GM12874 (cell line): Measurements from ENCODE around the gene DIAPH3.
A peak's percentile ranks its signal among the peaks of the same experiment; 100 is the strongest.

Experiments used
- CTCF ChIP-seq: IDR thresholded peaks from 2 replicates; pipeline ENCODE4 v1.5.1; 2011; ENCODE audit warnings: low read depth, mild to moderate bottlenecking, control low read depth, low read length, moderate library complexity; ENCODE audit not compliant: insufficient read depth

DIAPH3 gene

DNA sequence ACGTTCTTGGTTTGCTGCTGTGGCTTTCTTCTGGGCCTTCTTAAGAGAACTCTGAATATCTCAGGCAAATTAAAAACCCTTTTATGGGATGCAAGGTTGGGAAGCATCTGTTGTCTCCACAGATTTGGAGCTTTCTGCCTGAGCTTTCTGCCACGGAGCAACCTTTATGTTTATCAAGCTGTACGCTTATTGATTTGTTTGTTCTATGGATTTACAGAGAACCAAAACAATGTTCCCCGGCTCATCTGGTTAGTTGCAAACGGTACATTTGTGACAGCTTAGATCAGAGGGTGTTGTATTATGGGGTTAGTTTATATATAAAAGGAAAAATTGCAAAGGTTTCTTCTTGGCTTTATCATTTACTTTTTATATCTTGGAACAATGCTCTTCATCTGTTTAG is 479.6 kb downstream of the DIAPH3 start:
- no peak for TF ChIP-seq CTCF

GRCh38 chr13:59681636-59682311 is 482.0 kb downstream of the DIAPH3 start:
- no peak for TF ChIP-seq CTCF

DNA sequence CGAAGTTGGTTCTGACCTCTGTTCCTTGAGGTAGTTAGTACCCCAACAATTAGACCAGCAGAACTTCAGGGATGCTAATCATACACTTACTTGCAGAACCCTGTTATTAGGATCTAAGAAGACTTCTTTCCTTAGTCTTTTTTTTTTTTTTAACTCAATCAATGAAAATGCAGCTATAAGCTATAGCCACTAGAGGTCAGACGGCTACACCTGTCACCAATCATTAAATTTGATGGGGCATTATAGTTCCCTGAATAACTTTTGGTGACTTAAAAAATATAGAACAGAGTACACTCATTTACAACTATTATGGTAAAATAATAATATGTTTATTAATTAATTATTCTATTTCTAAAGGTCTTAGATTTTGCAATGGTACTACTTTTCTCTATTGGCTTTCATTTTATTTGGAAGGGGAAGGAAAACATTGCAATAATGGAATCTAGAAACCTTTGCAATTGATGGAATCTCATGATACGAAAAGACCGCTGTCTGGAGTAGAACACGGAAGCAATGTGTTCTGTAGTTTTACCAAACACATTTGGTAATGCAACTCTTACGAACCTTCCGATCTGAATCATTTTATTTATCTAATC is 483.2 kb downstream of the DIAPH3 start:
- peak; percentile 45; the same call in 1 of the 2 replicates for TF ChIP-seq CTCF

DNA sequence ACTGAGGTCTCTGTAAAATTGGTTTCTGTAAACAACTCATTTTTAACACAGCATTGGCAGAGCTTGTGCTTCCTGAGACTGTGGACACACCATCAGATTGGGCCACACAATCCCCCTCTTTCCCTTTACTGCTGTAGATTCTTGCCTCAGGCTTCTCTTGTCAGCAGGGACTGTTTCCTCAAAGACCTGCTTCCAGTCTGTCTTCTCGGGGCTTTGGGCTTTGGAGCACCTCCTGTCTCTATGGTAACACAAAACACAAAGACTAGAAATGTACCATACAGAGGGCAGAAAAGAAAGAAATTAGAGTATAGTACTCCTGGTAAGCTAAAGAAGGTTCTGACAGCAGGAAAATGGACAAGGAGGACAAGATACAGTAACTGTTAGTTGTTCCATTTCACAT is 484.5 kb downstream of the DIAPH3 start:
- TF ChIP-seq CTCF = no peak

DNA sequence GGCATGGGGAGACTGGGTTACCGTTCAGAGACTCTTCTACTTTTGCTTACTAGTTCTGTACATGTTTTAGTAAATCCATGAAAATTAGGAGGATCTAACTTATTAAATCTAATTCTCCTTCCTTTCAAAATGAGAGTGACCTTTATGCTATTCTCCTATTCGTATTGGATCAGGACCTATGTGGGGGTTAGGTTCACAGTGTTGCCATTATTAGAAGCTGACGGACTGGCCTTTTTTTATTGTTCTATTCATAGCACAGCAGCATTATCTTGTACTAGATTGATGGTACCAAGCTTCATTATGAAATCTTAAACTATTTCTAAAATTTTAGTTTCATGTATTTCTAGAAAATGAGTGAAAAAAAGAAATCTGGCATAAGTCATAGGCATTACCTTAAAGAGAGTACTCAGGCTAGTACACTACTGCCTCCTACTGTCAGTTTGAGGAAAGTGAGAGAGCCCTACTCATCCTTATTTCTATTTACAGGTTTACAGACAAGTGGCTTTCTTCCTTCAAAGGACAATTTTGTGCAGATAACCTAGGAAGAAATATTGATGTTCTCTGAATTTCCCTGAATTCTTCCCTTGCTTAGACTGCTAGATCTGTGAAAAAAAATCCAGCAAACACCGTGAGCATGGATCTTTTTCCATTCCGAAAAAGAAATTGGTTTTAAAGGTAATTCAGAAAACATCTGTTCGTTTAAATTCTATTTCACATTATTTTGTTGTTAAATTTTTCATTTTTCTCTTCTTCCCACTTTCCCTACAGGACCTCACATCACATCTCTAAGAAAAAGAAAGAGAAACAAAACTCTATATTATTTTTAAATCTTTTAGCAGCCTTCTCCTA is 485.5 kb downstream of the DIAPH3 start:
- peak; percentile 61 for TF ChIP-seq CTCF

DNA sequence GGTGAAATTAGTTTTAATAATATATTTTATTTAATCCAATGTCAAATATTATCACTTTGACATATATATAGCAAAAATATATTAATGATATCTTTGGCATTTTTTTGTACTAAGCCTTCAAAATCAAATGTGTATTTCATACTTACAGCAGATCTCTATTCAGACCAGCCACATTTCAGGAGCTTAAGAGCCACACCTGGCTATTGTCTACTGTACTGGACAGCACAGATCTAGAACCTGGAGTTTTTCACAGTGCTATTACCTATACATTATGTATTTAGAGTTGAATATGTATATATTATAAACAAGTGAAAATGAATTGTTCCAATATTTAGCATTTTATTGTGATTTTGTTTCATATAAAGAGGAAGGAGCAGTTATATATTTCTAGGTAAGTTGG is 486.3 kb downstream of the DIAPH3 start:
- TF ChIP-seq CTCF = no peak

DNA sequence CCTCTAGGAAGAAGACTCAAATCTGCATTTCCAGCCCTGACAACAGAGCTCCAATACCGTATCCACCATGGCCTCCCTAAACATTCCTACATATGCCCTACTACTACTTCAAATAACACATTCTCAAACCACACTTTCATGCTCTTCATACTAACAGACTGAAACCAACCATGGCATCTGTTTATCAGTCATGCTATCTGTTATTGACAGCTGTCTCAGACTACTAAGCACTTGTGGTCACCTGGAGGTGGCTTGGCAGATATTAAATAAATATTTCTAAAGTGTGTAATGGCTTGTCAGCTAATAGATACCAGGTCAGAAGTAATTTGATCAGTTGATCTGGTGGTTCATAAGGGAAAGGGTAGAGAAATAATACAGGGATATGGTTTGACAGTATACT is 489.1 kb downstream of the DIAPH3 start:
- TF ChIP-seq CTCF = no peak
